HL-60/S4 treated with retinoic acid at 250 ng/mL for 4 days and 3 days (cell line): ENCODE data around the gene PTPN7.

Experiments used
- in situ Hi-C: fragments of 300-500 bp; cut with MboI; formaldehyde crosslinking; loops from 2 replicates; pipeline ENCODE4 v1.7.0; 2022; ENCODE audit warnings: low sequenced_read_pairs

PTPN7 gene

DNA sequence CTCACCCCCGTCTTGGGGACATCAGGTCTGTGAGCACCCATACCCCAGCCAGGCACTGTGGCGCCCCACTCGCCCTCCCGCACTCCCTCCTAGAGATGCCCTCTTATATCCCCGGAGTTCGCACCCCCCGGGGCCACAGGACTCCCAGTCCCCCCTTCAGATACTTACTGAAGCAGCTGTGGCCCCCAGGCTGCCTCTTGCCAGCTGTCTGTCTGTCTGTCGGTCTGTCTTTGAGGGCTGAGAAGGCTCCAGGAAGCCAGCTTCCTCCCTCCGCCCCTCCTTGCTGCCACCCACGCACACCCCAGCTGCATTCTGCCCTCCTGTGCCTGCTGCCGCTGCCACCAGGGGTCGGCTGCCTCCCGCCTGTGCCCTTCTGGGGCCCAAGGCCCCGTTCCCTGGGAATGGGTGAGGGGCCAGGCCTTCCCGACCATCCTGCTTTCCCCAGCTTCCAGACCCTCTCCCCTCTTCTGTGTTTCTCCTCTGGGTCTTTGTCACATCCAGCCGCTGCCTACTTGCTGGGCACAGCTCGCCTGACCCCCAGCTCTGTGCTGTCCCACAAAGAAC, at the start of gene PTPN7:
Gene PTPN7, minus strand, starts transcription at position 226 of the 564 bp plus-strand sequence. CDS start 1,200 bp downstream, outside the sequence.
- in situ Hi-C loops: no loop called here

- in situ Hi-C loops: no loop called here
Observed at GRCh38 chr1:202208351-202208857, 48.0 kb upstream of the PTPN7 start.

DNA sequence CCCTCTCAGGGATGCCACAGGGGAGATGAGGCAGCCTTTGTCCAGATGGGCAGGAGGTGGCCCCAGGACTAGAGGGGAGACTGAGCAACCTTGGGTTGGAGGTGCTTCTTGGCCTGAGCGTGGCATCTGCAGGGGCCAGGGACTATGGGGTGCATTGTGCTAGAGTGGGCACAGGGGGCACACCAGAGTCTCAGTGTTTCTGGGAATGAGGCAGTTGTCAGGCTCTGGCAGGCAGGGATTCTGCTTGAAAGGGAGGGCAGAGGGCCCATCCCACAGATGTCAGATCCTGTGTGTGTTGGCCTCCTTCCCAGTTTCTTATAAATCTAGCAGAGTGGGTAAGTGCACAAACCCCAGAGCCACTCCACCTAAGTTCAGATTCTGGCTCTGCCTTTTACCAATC, 46.9 kb upstream of the PTPN7 start:
- in situ Hi-C loops: no loop called here

GRCh38 chr1:202205523-202206190, 45.3 kb upstream of the PTPN7 start:
- in situ Hi-C loops: no loop called here

GRCh38 chr1:202204065-202204464, 43.7 kb upstream of the PTPN7 start:
- in situ Hi-C loops: no loop called here

GRCh38 chr1:202203238-202204039, 43.0 kb upstream of the PTPN7 start:
- in situ Hi-C loops: no loop called here

- in situ Hi-C loops: no loop called here
Observed at GRCh38 chr1:202202500-202203168, 42.2 kb upstream of the PTPN7 start.

DNA sequence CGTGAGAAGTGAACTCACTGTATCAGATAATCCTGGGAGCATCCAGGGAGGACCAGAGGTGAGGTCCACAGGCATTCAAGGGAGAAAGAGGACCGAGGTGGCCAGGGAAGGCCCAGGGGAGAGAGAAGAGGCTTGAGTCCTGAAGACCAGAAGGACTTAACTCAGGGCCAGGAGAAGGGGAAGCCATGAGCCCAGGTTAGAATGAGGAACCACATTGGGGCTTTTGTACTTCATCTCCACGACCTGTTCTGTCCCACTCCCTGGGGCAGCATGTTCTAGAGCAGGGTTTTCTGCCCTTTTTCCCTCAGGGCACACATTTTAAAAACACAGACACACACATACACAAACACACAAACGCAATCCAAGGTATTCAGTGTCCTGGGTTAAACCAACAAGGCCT, 41.6 kb upstream of the PTPN7 start:
- in situ Hi-C loops: no loop called here

GRCh38 chr1:202201266-202201665, 40.9 kb upstream of the PTPN7 start:
- in situ Hi-C loops: no loop called here

DNA sequence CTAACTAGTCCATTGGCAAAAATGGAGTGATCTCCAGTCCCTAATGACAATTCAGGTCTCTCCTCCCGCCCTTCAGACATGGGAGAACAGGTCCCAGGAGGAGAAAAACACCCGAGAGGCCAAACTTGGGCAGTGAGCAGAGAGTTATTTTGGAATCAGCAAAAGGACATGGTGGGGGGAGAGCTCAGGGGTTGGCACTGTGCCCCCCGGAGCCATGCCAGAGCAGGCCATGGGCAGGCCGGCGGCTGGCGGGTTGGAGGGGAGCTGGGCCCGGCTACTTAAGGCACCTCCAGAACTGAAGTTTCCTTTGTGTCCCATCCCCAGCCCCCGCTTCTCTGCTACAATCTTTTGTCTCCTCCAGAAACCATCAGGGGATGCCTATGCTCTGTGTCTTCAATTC, 40.3 kb upstream of the PTPN7 start:
- in situ Hi-C loops: no loop called here

- in situ Hi-C loops: no loop called here
Observed at GRCh38 chr1:202200112-202200548, 39.7 kb upstream of the PTPN7 start.

GRCh38 chr1:202199040-202199889, 38.9 kb upstream of the PTPN7 start:
- in situ Hi-C loops: loop anchor here (25.0 kb wide), 1 partner anchor 513 kb away; the partner anchor contains the start of gene SYT2

- in situ Hi-C loops: loop anchor here (25.0 kb wide), 1 partner anchor 514 kb away; the partner anchor contains the start of gene SYT2
Observed at GRCh38 chr1:202198366-202198724, 37.9 kb upstream of the PTPN7 start.

- in situ Hi-C loops: loop anchor here (25.0 kb wide), 1 partner anchor 514 kb away; the partner anchor contains the start of gene SYT2
Observed at GRCh38 chr1:202197653-202198365, 37.4 kb upstream of the PTPN7 start.

GRCh38 chr1:202194328-202194648, 33.9 kb upstream of the PTPN7 start:
- in situ Hi-C loops: loop anchor here (25.0 kb wide), 1 partner anchor 518 kb away; the partner anchor contains the start of gene SYT2

- in situ Hi-C loops: loop anchor here (25.0 kb wide), 1 partner anchor 519 kb away; the partner anchor contains the start of gene SYT2
Observed at GRCh38 chr1:202193614-202194327, 33.4 kb upstream of the PTPN7 start, which contains the start of gene LGR6. Gene LGR6, plus strand, starts transcription at chr1:202193799. Its CDS starts 191 bp downstream, at chr1:202193990.

- in situ Hi-C loops: loop anchor here (25.0 kb wide), 1 partner anchor 519 kb away; the partner anchor contains the start of gene SYT2
Observed at GRCh38 chr1:202192770-202193613, 32.6 kb upstream of the PTPN7 start.

DNA sequence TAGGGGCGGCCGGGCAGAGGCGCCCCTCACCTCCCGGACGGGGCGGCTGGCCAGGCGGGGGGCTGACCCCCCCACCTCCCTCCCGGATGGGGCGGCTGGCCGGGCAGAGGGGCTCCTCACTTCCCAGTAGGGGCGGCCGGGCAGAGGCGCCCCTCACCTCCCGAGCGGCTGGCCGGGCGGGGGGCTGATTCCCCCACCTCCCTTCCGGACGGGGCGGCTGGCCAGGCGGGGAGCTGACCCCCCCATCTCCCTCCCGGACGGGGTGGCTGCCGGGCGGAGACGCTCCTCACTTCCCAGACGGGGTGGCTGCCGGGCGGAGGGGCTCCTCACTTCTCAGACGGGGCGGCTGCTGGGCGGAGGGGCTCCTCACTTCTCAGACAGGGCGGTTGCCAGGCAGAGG, 31.0 kb upstream of the PTPN7 start:
- in situ Hi-C loops: loop anchor here (25.0 kb wide), 1 partner anchor 521 kb away; the partner anchor contains the start of gene SYT2
